Muscle of leg (tissue), 11 donors: ENCODE results near the gene ARNT2. TPM values are rescaled to one million over a fixed set of nuclear protein-coding genes. Genes with fewer than 3 reads are reported as not detected.

Experiments
- DNase-seq: peaks from one replicate; pipeline ENCODE4 v3.0.0; 2013
- H3K27ac ChIP-seq: one replicate; pipeline ENCODE4 v1.5.1; 2013; ENCODE audit warnings: mild to moderate bottlenecking, low read length, control low read depth
- H3K27me3 ChIP-seq: one replicate; pipeline ENCODE4 v1.6.1; 2013; ENCODE audit warnings: low read length; ENCODE audit not compliant: control insufficient read depth, insufficient read depth
- H3K36me3 ChIP-seq: one replicate; pipeline ENCODE4 v1.6.1; 2013; ENCODE audit warnings: low read length; ENCODE audit not compliant: control insufficient read depth, insufficient read depth
- H3K4me1 ChIP-seq: one replicate; pipeline ENCODE4 v1.6.1; 2013; ENCODE audit warnings: low read length; ENCODE audit not compliant: control insufficient read depth, insufficient read depth
- H3K4me3 ChIP-seq: one replicate; pipeline ENCODE4 v1.5.1; 2013; ENCODE audit warnings: low read length, control low read depth
- H3K9me3 ChIP-seq: replicated peaks from 2 replicates; pipeline ENCODE4 v1.6.1; 2013; ENCODE audit warnings: low read depth, low read length; ENCODE audit not compliant: control insufficient read depth
- WGBS: methylation state at CpG from one replicate; pipeline ENCODE4 v1.1.5; 2013; ENCODE audit warnings: missing lambda C conversion rate; ENCODE audit not compliant: insufficient coverage; 5-methylcytosine and 5-hydroxymethylcytosine counted together
- polyA plus RNA-seq, 8 donors: library from polyadenylated mRNA; unstranded; fragments of 120-200 nt; gene quantifications; one replicate each; pipeline versions ENCODE4 v1.2.1 to v1.2.3, GENCODE V29; 2013; ENCODE audit warnings: inconsistent platforms in 1 of 8, low replicate concordance in 1 of 8; ENCODE audit not compliant: insufficient read length in 8 of 8, insufficient read depth in 1 of 8
- total RNA-seq: library from RNA; stranded (reverse); fragments of 120-200 nt; gene quantifications from one replicate; pipeline ENCODE4 v1.2.4, GENCODE V29; 2013

The ARNT2 gene
- total and polyA plus RNA-seq, 9 donors, result 4.9 to 10.8 (median 7.7) TPM

GRCh38 chr15:80474224-80475215 is 70.3 kb downstream of the ARNT2 start:
- Histone ChIP-seq H3K27ac (no peak overlapping the region), H3K4me3 (no peak overlapping the region), H3K4me1 (peaks cover 2% of the 10 kb centered on the region), H3K9me3 (no peaks in the 10 kb centered on the region), H3K36me3 (no peaks in the 10 kb centered on the region), H3K27me3 (no peaks in the 10 kb centered on the region)
- 88% methylated on average over 3 of the region's 9 CpGs for WGBS
- DNase-seq, result no peak

- Histone ChIP-seq H3K36me3 (no peaks in the 10 kb centered on the region), H3K27ac (no peak overlapping the region), H3K27me3 (no peaks in the 10 kb centered on the region), H3K4me1 (peaks cover 12% of the 10 kb centered on the region), H3K9me3 (no peaks in the 10 kb centered on the region), H3K4me3 (no peak overlapping the region)
- DNase-seq, result no peak
- no CpG with 5 or more reads among the region's 2 CpGs for WGBS
Measured at GRCh38 chr15:80475572-80475971, 71.4 kb downstream of the ARNT2 start.

- H3K27me3 ChIP-seq, result no peaks in the 10 kb centered on the region
- H3K4me3 ChIP-seq, result no peak overlapping the region
- WGBS, result 100% methylated on average over 2 of the region's 6 CpGs
- H3K9me3 ChIP-seq, result no peaks in the 10 kb centered on the region
- H3K27ac ChIP-seq, result no peak overlapping the region
- no peak for DNase-seq
- peaks cover 17% of the 10 kb centered on the region for H3K4me1 ChIP-seq
- H3K36me3 ChIP-seq, result no peaks in the 10 kb centered on the region
Measured at GRCh38 chr15:80476036-80476435, 71.9 kb downstream of the ARNT2 start.

GRCh38 chr15:80478075-80478474 is 73.9 kb downstream of the ARNT2 start:
- Histone ChIP-seq H3K27me3 (no peaks in the 10 kb centered on the region), H3K4me3 (no peak overlapping the region), H3K4me1 (peaks cover 26% of the 10 kb centered on the region), H3K27ac (no peak overlapping the region), H3K36me3 (no peaks in the 10 kb centered on the region), H3K9me3 (no peaks in the 10 kb centered on the region)
- WGBS, result 93% methylated on average over 3 of the region's 3 CpGs
- no peak for DNase-seq

- Histone ChIP-seq H3K36me3 (no peaks in the 10 kb centered on the region), H3K9me3 (no peaks in the 10 kb centered on the region), H3K27ac (no peak overlapping the region), H3K4me3 (no peak overlapping the region), H3K4me1 (peaks cover 34% of the 10 kb centered on the region), H3K27me3 (no peaks in the 10 kb centered on the region)
- no CpG with 5 or more reads among the region's 1 CpG for WGBS
- DNase-seq, result no peak
Measured at GRCh38 chr15:80479191-80479590, 75.0 kb downstream of the ARNT2 start.

- peak; percentile 81 for DNase-seq
- WGBS, result 40% methylated on average over 6 of the region's 6 CpGs
- H3K27ac ChIP-seq, result peak overlapping the region; percentile 59
Measured at GRCh38 chr15:80480171-80480811, 76.1 kb downstream of the ARNT2 start.

GRCh38 chr15:80480909-80481308 is 76.7 kb downstream of the ARNT2 start:
- Histone ChIP-seq H3K27ac (peak overlapping the region; percentile 51), H3K9me3 (no peaks in the 10 kb centered on the region), H3K4me3 (no peak overlapping the region), H3K36me3 (no peaks in the 10 kb centered on the region), H3K27me3 (no peaks in the 10 kb centered on the region), H3K4me1 (peaks cover 37% of the 10 kb centered on the region)
- 0% methylated on average over 1 of the region's 4 CpGs for WGBS
- DNase-seq, result peak; percentile 84

More at GRCh38 chr15:80480171-80480811, 76.1 kb downstream of the ARNT2 start:
- H3K4me3 ChIP-seq, result no peak overlapping the region
- H3K27me3 ChIP-seq, result no peaks in the 10 kb centered on the region
- no peaks in the 10 kb centered on the region for H3K36me3 ChIP-seq
- peaks cover 37% of the 10 kb centered on the region for H3K4me1 ChIP-seq
- no peaks in the 10 kb centered on the region for H3K9me3 ChIP-seq

GRCh38 chr15:80482696-80483095 is 78.5 kb downstream of the ARNT2 start:
- Histone ChIP-seq H3K4me3 (no peak overlapping the region), H3K36me3 (no peaks in the 10 kb centered on the region), H3K9me3 (no peaks in the 10 kb centered on the region), H3K27ac (no peak overlapping the region), H3K27me3 (no peaks in the 10 kb centered on the region), H3K4me1 (peaks cover 37% of the 10 kb centered on the region)
- no peak for DNase-seq
- 100% methylated on average over 1 of the region's 1 CpG for WGBS

GRCh38 chr15:80483725-80484161 is 79.6 kb downstream of the ARNT2 start:
- Histone ChIP-seq H3K27ac (no peak overlapping the region), H3K36me3 (no peaks in the 10 kb centered on the region), H3K4me3 (no peak overlapping the region), H3K4me1 (peaks cover 37% of the 10 kb centered on the region), H3K9me3 (no peaks in the 10 kb centered on the region), H3K27me3 (no peaks in the 10 kb centered on the region)
- WGBS, result 35% methylated on average over 2 of the region's 2 CpGs
- DNase-seq, result no peak

GRCh38 chr15:80484333-80484864 is 80.2 kb downstream of the ARNT2 start:
- peaks cover 36% of the 10 kb centered on the region for H3K4me1 ChIP-seq
- no peaks in the 10 kb centered on the region for H3K9me3 ChIP-seq
- H3K27me3 ChIP-seq, result no peaks in the 10 kb centered on the region
- no peak overlapping the region for H3K27ac ChIP-seq
- DNase-seq, result peak; percentile 46
- 33% methylated on average over 1 of the region's 7 CpGs for WGBS
- no peak overlapping the region for H3K4me3 ChIP-seq
- H3K36me3 ChIP-seq, result no peaks in the 10 kb centered on the region
